LoVo (cell line): ENCODE data around the gene PIGM.
A peak's percentile ranks its signal among the peaks of the same experiment; 100 is the strongest.
"Not testable (repeated sequence)": the region's sequence is repeated elsewhere in the genome, so short reads cannot be mapped to it uniquely, and the experiment has no call there.

Experiments used
- DNase-seq: peaks from one replicate; pipeline ENCODE4 v3.0.0-alpha.2; 2016; ENCODE audit warnings: low spot score

PIGM gene

GRCh38 chr1:160061369-160062229 is 29.8 kb upstream of the PIGM start:
- DNase-seq, result no peak

- no peak for DNase-seq
Measured at GRCh38 chr1:160058087-160058486, 26.3 kb upstream of the PIGM start.

- DNase-seq, result no peak
Measured at GRCh38 chr1:160056648-160057169, 24.9 kb upstream of the PIGM start.

GRCh38 chr1:160053548-160054365 is 22.0 kb upstream of the PIGM start:
- no peak for DNase-seq

GRCh38 chr1:160052936-160053335 is 21.1 kb upstream of the PIGM start:
- DNase-seq, result no peak

GRCh38 chr1:160050619-160051018 is 18.8 kb upstream of the PIGM start:
- no peak for DNase-seq

- DNase-seq, result not testable (repeated sequence)
Measured at GRCh38 chr1:160050182-160050581, 18.4 kb upstream of the PIGM start.

- DNase-seq, result no peak
Measured at GRCh38 chr1:160049101-160049500, 17.3 kb upstream of the PIGM start.

GRCh38 chr1:160048335-160048734 is 16.5 kb upstream of the PIGM start:
- DNase-seq, result no peak

- DNase-seq, result no peak
Measured at GRCh38 chr1:160047111-160047991, 15.6 kb upstream of the PIGM start.

- DNase-seq, result no peak
Measured at GRCh38 chr1:160046494-160047110, 14.8 kb upstream of the PIGM start.

GRCh38 chr1:160045653-160046052 is 13.9 kb upstream of the PIGM start:
- DNase-seq, result no peak

GRCh38 chr1:160043543-160043942 is 11.8 kb upstream of the PIGM start:
- no peak for DNase-seq

- DNase-seq, result no peak
Measured at GRCh38 chr1:160040476-160040875, 8.7 kb upstream of the PIGM start.

- DNase-seq, result peak; percentile 36
Measured at GRCh38 chr1:160032165-160032820, 503 bp upstream of the PIGM start.

GRCh38 chr1:160030657-160031364 is 979 bp downstream of the PIGM start:
- DNase-seq, result no peak

- no peak for DNase-seq
Measured at GRCh38 chr1:160028426-160028825, 3.4 kb downstream of the PIGM start.

GRCh38 chr1:160025314-160025713 is 6.5 kb downstream of the PIGM start:
- no peak for DNase-seq

GRCh38 chr1:160024195-160024905 is 7.4 kb downstream of the PIGM start:
- DNase-seq, result no peak
